GM23338 (cell line): Measurements from ENCODE around the gene CCDC149. TPM values are rescaled to one million over a fixed set of nuclear protein-coding genes. Genes with fewer than 3 reads are reported as not detected.

ENCODE experiments used
- ATAC-seq: fragments of 200-7000 bp; cut with Tn5 transposase; 3 replicates; pipeline ENCODE4 v1.9.1; 2020
- DNase-seq: peaks from one replicate; pipeline ENCODE4 v3.0.0-alpha.2; 2015; ENCODE audit warnings: low spot score
- H2AFZ ChIP-seq: fragments of 200-600 bp; sonication (generic); 2 replicates; pipeline ENCODE4 v1.8.0; 2016; ENCODE audit warnings: antibody characterized with exemption, mild to moderate bottlenecking, moderate library complexity
- H3F3A ChIP-seq: fragments of 200-600 bp; sonication (generic); replicated peaks from 2 replicates; pipeline ENCODE4 v1.8.0; 2017; ENCODE audit warnings: antibody characterized with exemption, mixed run types, low read depth
- H3K27ac ChIP-seq: fragments of 200-600 bp; sonication (generic); 2 replicates; pipeline ENCODE4 v1.6.1; 2016; ENCODE audit warnings: low read depth
- H3K27me3 ChIP-seq: fragments of 200-600 bp; sonication (generic); 2 replicates; pipeline ENCODE4 v1.8.0; 2016; ENCODE audit warnings: mild to moderate bottlenecking, mixed run types, moderate library complexity; ENCODE audit not compliant: insufficient read depth
- H3K36me3 ChIP-seq: fragments of 200-600 bp; sonication (generic); 2 replicates; pipeline ENCODE4 v1.8.0; 2016; ENCODE audit warnings: mild to moderate bottlenecking; ENCODE audit not compliant: insufficient read depth
- H3K4me1 ChIP-seq: fragments of 200-600 bp; sonication (generic); 2 replicates; pipeline ENCODE4 v1.8.0; 2016; ENCODE audit warnings: mild to moderate bottlenecking, moderate library complexity; ENCODE audit not compliant: insufficient read depth
- H3K4me2 ChIP-seq: fragments of 200-600 bp; sonication (generic); 2 replicates; pipeline ENCODE4 v1.7.1; 2017; ENCODE audit warnings: mixed run types
- H3K4me3 ChIP-seq: fragments of 200-600 bp; sonication (generic); 2 replicates; pipeline ENCODE4 v1.6.1; 2016; ENCODE audit warnings: mixed run types
- H3K79me2 ChIP-seq: fragments of 200-600 bp; sonication (generic); replicated peaks from 2 replicates; pipeline ENCODE4 v1.8.0; 2017; ENCODE audit warnings: mild to moderate bottlenecking; ENCODE audit not compliant: insufficient read depth
- H3K9me2 ChIP-seq: fragments of 200-600 bp; sonication (generic); 2 replicates; pipeline ENCODE4 v1.8.0; 2017; ENCODE audit not compliant: insufficient read depth
- H4K20me1 ChIP-seq: fragments of 200-600 bp; sonication (generic); replicated peaks from 2 replicates; pipeline ENCODE4 v1.8.0; 2017; ENCODE audit warnings: mild to moderate bottlenecking; ENCODE audit not compliant: insufficient read depth
- H3K27ac Mint-ChIP-seq: 2 replicates; pipeline ENCODE4 v1.8.0; 2020; ENCODE audit warnings: inconsistent platforms, mild to moderate bottlenecking, moderate library complexity, mixed read lengths
- H3K27me3 Mint-ChIP-seq: 3 replicates; pipeline ENCODE4 v1.8.0; 2022; ENCODE audit warnings: low read depth, mild to moderate bottlenecking, moderate library complexity, mixed read lengths, inconsistent platforms; ENCODE audit not compliant: insufficient read depth, poor library complexity
- H3K36me3 Mint-ChIP-seq: 3 replicates; pipeline ENCODE4 v1.8.0; 2021; ENCODE audit warnings: low read depth, mild to moderate bottlenecking, inconsistent platforms, moderate library complexity, mixed read lengths
- H3K4me1 Mint-ChIP-seq: 3 replicates; pipeline ENCODE4 v1.8.0; 2020; ENCODE audit warnings: mild to moderate bottlenecking, inconsistent platforms, mixed read lengths
- H3K4me3 Mint-ChIP-seq: 3 replicates; pipeline ENCODE4 v1.8.0; 2021; ENCODE audit warnings: moderate library complexity, mild to moderate bottlenecking, inconsistent platforms, mixed read lengths
- H3K9me3 Mint-ChIP-seq: 3 replicates; pipeline ENCODE4 v1.8.0; 2020; ENCODE audit warnings: moderate library complexity, mild to moderate bottlenecking, inconsistent platforms, mixed read lengths
- CREB1 ChIP-seq: fragments of 250-450 bp; sonication (Bioruptor Pico); IDR thresholded peaks from 2 replicates; pipeline ENCODE4 v1.5.0; 2020; ENCODE audit warnings: low read depth, mild to moderate bottlenecking, moderate library complexity
- ETS1 ChIP-seq: IDR thresholded peaks from 2 replicates; pipeline ENCODE4 v1.6.1; 2016; ENCODE audit warnings: antibody characterized with exemption
- EZH2 ChIP-seq: fragments of 200-600 bp; sonication (generic); IDR thresholded peaks from one replicate; pipeline ENCODE4 v1.8.0; 2017; ENCODE audit warnings: antibody characterized with exemption, mild to moderate bottlenecking, low read depth; ENCODE audit not compliant: unreplicated experiment
- EZH2phosphoT487 ChIP-seq: fragments of 200-600 bp; sonication (generic); IDR thresholded peaks from one replicate; pipeline ENCODE4 v1.8.1; 2018; ENCODE audit warnings: antibody characterized with exemption; ENCODE audit not compliant: unreplicated experiment
- JUNB ChIP-seq: IDR thresholded peaks from one replicate; pipeline ENCODE4 v1.6.1; 2016; ENCODE audit warnings: antibody characterized with exemption; ENCODE audit not compliant: unreplicated experiment
- STAT1 ChIP-seq: IDR thresholded peaks from one replicate; pipeline ENCODE4 v1.6.1; 2016; ENCODE audit warnings: antibody characterized with exemption; ENCODE audit not compliant: unreplicated experiment
- ZNF114 ChIP-seq: fragments of 250-450 bp; sonication (Bioruptor Pico); IDR thresholded peaks from 2 replicates; pipeline ENCODE4 v1.5.0; 2020; ENCODE audit warnings: mild to moderate bottlenecking, moderate library complexity
- ZNF331 ChIP-seq: fragments of 250-450 bp; sonication (Bioruptor Pico); IDR thresholded peaks from 2 replicates; pipeline ENCODE4 v1.5.0; 2020; ENCODE audit warnings: low read depth, mild to moderate bottlenecking, moderate library complexity
- ZNF462 ChIP-seq: fragments of 250-450 bp; sonication (Bioruptor Pico); IDR thresholded peaks from 2 replicates; pipeline ENCODE4 v1.5.0; 2020; ENCODE audit warnings: mild to moderate bottlenecking, moderate library complexity
- polyA plus RNA-seq: library from polyadenylated mRNA; unstranded; fragments of >200 nt; fragmentation: Nextera tagmentation; extraction: Ambion mirVana; gene quantifications from 2 replicates; pipeline ENCODE4 v1.2.1, GENCODE V29; 2016
- total RNA-seq: library from RNA; depleted of rRNA; stranded (reverse); fragments of >200 nt; shearing (Covaris generic); gene quantifications from 2 replicates; pipeline ENCODE4 v1.2.3, GENCODE V29; 2014

The CCDC149 gene
- total and polyA plus RNA-seq, 2 experiments from 2014 or later, result 2.6 to 6.4 TPM

- peaks cover 6% of the 10 kb centered on the region for H3K27me3 Mint-ChIP-seq
- peak; percentile 44 for ATAC-seq
- Histone ChIP-seq H2AFZ (no peak overlapping the region), H4K20me1 (no peaks in the 10 kb centered on the region), H3K4me3 (no peak overlapping the region), H3K27ac (no peak overlapping the region), H3K4me2 (no peak overlapping the region), H3K4me1 (peaks cover 8% of the 10 kb centered on the region; the same call in 1 of the 2 replicates), H3K79me2 (no peaks in the 10 kb centered on the region), H3F3A (no peaks in the 10 kb centered on the region), H3K36me3 (no peaks in the 10 kb centered on the region), H3K27me3 (no peaks in the 10 kb centered on the region), H3K9me2 (no peaks in the 10 kb centered on the region)
- no peak overlapping the region for H3K27ac Mint-ChIP-seq
- H3K4me3 Mint-ChIP-seq, result no peak overlapping the region
- no peaks in the 10 kb centered on the region for H3K36me3 Mint-ChIP-seq
- TF ChIP-seq ZNF462 (CRISPR knock-in tag) (no peak), ZNF114 (CRISPR knock-in tag) (no peak), ETS1 (no peak), EZH2phosphoT487 (no peak), JUNB (no peak), EZH2 (no peak), ZNF331 (no peak), CREB1 (CRISPR knock-in tag) (no peak), STAT1 (no peak)
- H3K4me1 Mint-ChIP-seq, result peaks cover 19% of the 10 kb centered on the region; the same call in 2 of the 3 replicates
- H3K9me3 Mint-ChIP-seq, result no peaks in the 10 kb centered on the region
- DNase-seq, result no peak
These were observed 24.1 kb downstream of the CCDC149 start for GRCh38 chr4:24888475-24889344.
